Dedifferentiated amniotic fluid mesenchymal stem cell (primary cell): Measurements from ENCODE around the gene CDK5RAP2.
"Not testable (repeated sequence)": the region's sequence is repeated elsewhere in the genome, so short reads cannot be mapped to it uniquely, and the experiment has no call there.

ENCODE experiments used
- DNase-seq: peaks from one replicate; pipeline ENCODE4 v3.0.0-alpha.2; 2016; ENCODE audit errors: extremely low spot score

CDK5RAP2 gene

GRCh38 chr9:120545701-120546550 lies 34.0 kb downstream of the CDK5RAP2 start:
- DNase-seq, result no peak

GRCh38 chr9:120544441-120544840 lies 35.5 kb downstream of the CDK5RAP2 start:
- DNase-seq, result no peak

GRCh38 chr9:120542701-120543490 lies 37.1 kb downstream of the CDK5RAP2 start:
- DNase-seq, result no peak

GRCh38 chr9:120541921-120542320 lies 38.0 kb downstream of the CDK5RAP2 start:
- DNase-seq, result no peak

GRCh38 chr9:120539951-120540350 lies 40.0 kb downstream of the CDK5RAP2 start:
- no peak for DNase-seq

GRCh38 chr9:120538339-120538738 lies 41.6 kb downstream of the CDK5RAP2 start:
- no peak for DNase-seq

- no peak for DNase-seq
Measured at GRCh38 chr9:120536949-120537640, 42.9 kb downstream of the CDK5RAP2 start.

GRCh38 chr9:120536094-120536493 lies 43.9 kb downstream of the CDK5RAP2 start:
- DNase-seq, result no peak

- no peak for DNase-seq
Measured at GRCh38 chr9:120534266-120534665, 45.7 kb downstream of the CDK5RAP2 start.

- DNase-seq, result no peak
Measured at GRCh38 chr9:120532891-120533290, 47.1 kb downstream of the CDK5RAP2 start.

GRCh38 chr9:120532475-120532874 lies 47.5 kb downstream of the CDK5RAP2 start:
- DNase-seq, result peak; percentile 61

- no peak for DNase-seq
Measured at GRCh38 chr9:120531683-120532300, 48.2 kb downstream of the CDK5RAP2 start.

- not testable (repeated sequence) for DNase-seq
Measured at GRCh38 chr9:120530220-120530832, 49.6 kb downstream of the CDK5RAP2 start.

GRCh38 chr9:120528829-120529228 lies 51.1 kb downstream of the CDK5RAP2 start:
- DNase-seq, result no peak

GRCh38 chr9:120528327-120528726 lies 51.6 kb downstream of the CDK5RAP2 start:
- DNase-seq, result no peak

GRCh38 chr9:120526534-120526933 lies 53.4 kb downstream of the CDK5RAP2 start:
- no peak for DNase-seq

- no peak for DNase-seq
Measured at GRCh38 chr9:120524863-120525262, 55.1 kb downstream of the CDK5RAP2 start.

- no peak for DNase-seq
Measured at GRCh38 chr9:120524038-120524437, 55.9 kb downstream of the CDK5RAP2 start.

GRCh38 chr9:120522558-120522957 lies 57.4 kb downstream of the CDK5RAP2 start:
- no peak for DNase-seq

- no peak for DNase-seq
Measured at GRCh38 chr9:120522032-120522431, 57.9 kb downstream of the CDK5RAP2 start.

- DNase-seq, result no peak
Measured at GRCh38 chr9:120521101-120521500, 58.9 kb downstream of the CDK5RAP2 start.
